ENCODE measurements around the gene BMPR1A. TPM values are rescaled to one million over a fixed set of nuclear protein-coding genes. Genes with fewer than 3 reads are reported as not detected.
A peak's percentile ranks its signal among the peaks of the same experiment; 100 is the strongest.
"Not testable (repeated sequence)": the region's sequence is repeated elsewhere in the genome, so short reads cannot be mapped to it uniquely, and the experiment has no call there.

The BMPR1A gene
- total RNA-seq, 1 experiment from 2014 or later = 24.3 TPM

GRCh38 chr10:86932674-86933073 lies 176.3 kb downstream of the BMPR1A start:
- H3K9me3 ChIP-seq (ENCODE audit: insufficient read depth, low read depth) = no peaks in the 10 kb centered on the region
- ChIA-PET POLR2A (ENCODE audit: unreplicated experiment) (no interaction called here), CTCF (no interaction called here)
- H3K4me3 ChIP-seq = no peak overlapping the region
- peaks cover 18% of the 10 kb centered on the region for H3K4me1 ChIP-seq (replicated peaks; ENCODE audit: insufficient read depth)
- no peak overlapping the region for H2AFZ ChIP-seq
- no peak for DNase-seq
- H4K20me1 ChIP-seq (ENCODE audit: insufficient read depth) = no peaks in the 10 kb centered on the region
- no peaks in the 10 kb centered on the region for H3K27me3 ChIP-seq (ENCODE audit: insufficient read depth, low read depth)
- TF ChIP-seq CTCF (conservative IDR thresholded peaks at IDR 0.05) = no peak
- TF ChIP-seq EZH2 (IDR thresholded peaks at IDR 0.05; ENCODE audit: low read depth) = no peak
- peaks cover 4% of the 10 kb centered on the region; the same call in 1 of the 2 replicates for H3F3A ChIP-seq (ENCODE audit: insufficient read depth, low read depth)
- BruUV-seq (replicated peaks) = no TSS peak
- no peaks in the 10 kb centered on the region for H3K9me2 ChIP-seq (ENCODE audit: insufficient read depth)
- H3K27ac ChIP-seq = no peak overlapping the region
- 0 out of 2 replicates have a peak, but pooled peaks cover 3% of the 10 kb centered on the region for H3K36me3 ChIP-seq (ENCODE audit: low read depth)
- intact Hi-C loops (cut with micrococcal nuclease; ENCODE audit: unreplicated experiment) = no loop called here
- H3K79me2 ChIP-seq (ENCODE audit: low read depth) = no peaks in the 10 kb centered on the region
- no peak overlapping the region for H3K4me2 ChIP-seq

- intact Hi-C loops (cut with micrococcal nuclease; ENCODE audit: unreplicated experiment) = not testable (repeated sequence)
Measured at GRCh38 chr10:86934162-86934711, 177.8 kb downstream of the BMPR1A start.

GRCh38 chr10:86936661-86937501 lies 180.5 kb downstream of the BMPR1A start:
- H3K9me3 ChIP-seq (ENCODE audit: insufficient read depth, low read depth) = no peaks in the 10 kb centered on the region
- H3K9me2 ChIP-seq (ENCODE audit: insufficient read depth) = no peaks in the 10 kb centered on the region
- H3K4me1 ChIP-seq (replicated peaks; ENCODE audit: insufficient read depth) = peaks cover 11% of the 10 kb centered on the region
- H3K27me3 ChIP-seq (ENCODE audit: insufficient read depth, low read depth) = no peaks in the 10 kb centered on the region
- H3K36me3 ChIP-seq (ENCODE audit: low read depth) = no peaks in the 10 kb centered on the region
- ChIA-PET POLR2A (ENCODE audit: unreplicated experiment) (no interaction called here), CTCF (interaction anchor here (0.6 kb wide), 1 partner anchor 409 kb away, joined by 3 read pairs; no protein-coding TSS in a partner anchor)
- no TSS peak for BruUV-seq (replicated peaks)
- H4K20me1 ChIP-seq (ENCODE audit: insufficient read depth) = no peaks in the 10 kb centered on the region
- intact Hi-C loops (cut with micrococcal nuclease; ENCODE audit: unreplicated experiment) = no loop called here
- no peak for TF ChIP-seq CTCF (conservative IDR thresholded peaks at IDR 0.05)
- TF ChIP-seq EZH2 (IDR thresholded peaks at IDR 0.05; ENCODE audit: low read depth) = no peak
- peaks cover 4% of the 10 kb centered on the region; the same call in 1 of the 2 replicates for H3F3A ChIP-seq (ENCODE audit: insufficient read depth, low read depth)
- no peak overlapping the region for H3K4me2 ChIP-seq
- no peaks in the 10 kb centered on the region for H3K79me2 ChIP-seq (ENCODE audit: low read depth)
- no peak overlapping the region for H3K27ac ChIP-seq
- DNase-seq = no peak
- H2AFZ ChIP-seq = no peak overlapping the region
- H3K4me3 ChIP-seq = no peak overlapping the region

More at GRCh38 chr10:86934162-86934711, 177.8 kb downstream of the BMPR1A start:
- H4K20me1 ChIP-seq (ENCODE audit: insufficient read depth); H3K36me3 ChIP-seq (ENCODE audit: low read depth); H3K79me2 ChIP-seq (ENCODE audit: low read depth); H3K4me3 ChIP-seq; H3K4me2 ChIP-seq; CTCF ChIA-PET; H3K9me2 ChIP-seq (ENCODE audit: insufficient read depth); H3K9me3 ChIP-seq (ENCODE audit: insufficient read depth, low read depth); H2AFZ ChIP-seq; H3F3A ChIP-seq (ENCODE audit: insufficient read depth, low read depth); H3K27ac ChIP-seq; BruUV-seq (replicated peaks); H3K27me3 ChIP-seq (ENCODE audit: insufficient read depth, low read depth): not testable (repeated sequence)
- POLR2A ChIA-PET (ENCODE audit: unreplicated experiment) = interaction anchor here (0.8 kb wide), 1 partner anchor 158 kb away, joined by 12 read pairs; no protein-coding TSS in a partner anchor
- DNase-seq = peak in 1 of 2 experiments; percentile 49
- H3K4me1 ChIP-seq (replicated peaks; ENCODE audit: insufficient read depth) = peaks cover 18% of the 10 kb centered on the region

Measured in PC-9 (cell line).